ENCODE data around the gene VWCE.

- TF ChIP-seq CTCF (IDR thresholded peaks at IDR 0.05 in 2 of 3, conservative IDR thresholded peaks at IDR 0.05 in 1 of 3; ENCODE audit: control insufficient read depth in 2 of 3, extremely low read depth in 1 of 3, insufficient read depth in 1 of 3, low read depth in 3 of 3, low read length in 3 of 3), result no peak
- no peak for TF ChIP-seq EZH2 (IDR thresholded peaks at IDR 0.05; ENCODE audit: borderline replicate concordance, control insufficient read depth, low read depth, low read length)
- no peak for TF ChIP-seq TAF1 (IDR thresholded peaks at IDR 0.05; ENCODE audit: borderline replicate concordance, low read depth, low read length)
- TF ChIP-seq CEBPB (IDR thresholded peaks at IDR 0.05; ENCODE audit: borderline replicate concordance in 1 of 2, low read depth in 2 of 2, low read length in 2 of 2), result no peak
- TF ChIP-seq MLLT1 (IDR thresholded peaks at IDR 0.05), result no peak
- no peak for TF ChIP-seq E4F1 (IDR thresholded peaks at IDR 0.05; ENCODE audit: borderline replicate concordance, partially characterized antibody)
These were observed 2.2 kb upstream of the VWCE start for GRCh38 chr11:61297341-61297740.
